Esophagus squamous epithelium (tissue), 4 donors: ENCODE measurements around the gene RPS2.

ENCODE experiments used
- POLR2A ChIP-seq, 4 donors: fragments of 450-650 bp; IDR thresholded peaks; one replicate each; pipeline ENCODE4 v1.6.1; 2017; ENCODE audit warnings: antibody characterized with exemption in 4 of 4, mild to moderate bottlenecking in 4 of 4, moderate library complexity in 3 of 4
- TF ChIP-seq, protein P1 (sequence below), 6 experiments: fragments of 450-650 bp in 4 of 6; fragments of 200-600 bp in 2 of 6; sonication (generic) in 2 of 6; IDR thresholded peaks; one replicate each; pipeline ENCODE4 v1.5.1; 2016 to 2019; ENCODE audit warnings: antibody characterized with exemption in 6 of 6, mild to moderate bottlenecking in 4 of 6, moderate library complexity in 4 of 6

DNA sequence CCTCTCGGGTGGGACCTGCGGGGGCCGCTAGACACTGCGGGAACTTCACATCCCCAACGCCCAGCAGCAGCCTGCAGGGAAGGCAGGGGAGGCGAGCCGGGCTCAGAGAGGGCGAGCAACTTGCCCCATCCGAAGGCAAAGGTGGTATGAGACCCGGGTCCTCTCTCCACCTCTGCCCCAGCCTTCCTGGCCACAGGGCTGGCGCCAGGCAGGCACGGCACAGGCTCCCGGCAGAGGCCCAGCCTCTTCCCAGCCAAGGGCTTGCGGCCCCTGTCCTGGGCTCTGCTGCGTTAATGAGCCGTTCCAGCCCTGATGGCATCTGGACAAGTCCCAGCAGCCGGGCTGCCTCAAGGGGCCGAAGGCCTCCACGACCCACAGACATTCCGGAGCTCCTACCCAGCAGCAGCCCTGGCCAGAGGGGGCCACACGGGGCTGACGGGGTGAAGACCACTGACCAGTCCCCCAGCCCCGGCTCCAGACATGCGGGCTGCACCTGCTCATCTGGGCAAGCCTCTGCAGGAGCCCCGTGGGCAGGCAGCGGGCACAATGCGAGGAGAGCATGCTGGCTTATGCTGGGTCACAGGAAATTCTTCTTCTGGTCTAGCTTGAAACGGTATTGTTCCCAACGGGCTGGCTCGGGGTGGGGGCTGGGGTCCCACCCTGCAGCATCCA is 45.2 kb downstream of the RPS2 start:
- TF ChIP-seq POLR2A (IDR thresholded peaks at IDR 0.05) = no peak
- TF ChIP-seq, protein P1, sequence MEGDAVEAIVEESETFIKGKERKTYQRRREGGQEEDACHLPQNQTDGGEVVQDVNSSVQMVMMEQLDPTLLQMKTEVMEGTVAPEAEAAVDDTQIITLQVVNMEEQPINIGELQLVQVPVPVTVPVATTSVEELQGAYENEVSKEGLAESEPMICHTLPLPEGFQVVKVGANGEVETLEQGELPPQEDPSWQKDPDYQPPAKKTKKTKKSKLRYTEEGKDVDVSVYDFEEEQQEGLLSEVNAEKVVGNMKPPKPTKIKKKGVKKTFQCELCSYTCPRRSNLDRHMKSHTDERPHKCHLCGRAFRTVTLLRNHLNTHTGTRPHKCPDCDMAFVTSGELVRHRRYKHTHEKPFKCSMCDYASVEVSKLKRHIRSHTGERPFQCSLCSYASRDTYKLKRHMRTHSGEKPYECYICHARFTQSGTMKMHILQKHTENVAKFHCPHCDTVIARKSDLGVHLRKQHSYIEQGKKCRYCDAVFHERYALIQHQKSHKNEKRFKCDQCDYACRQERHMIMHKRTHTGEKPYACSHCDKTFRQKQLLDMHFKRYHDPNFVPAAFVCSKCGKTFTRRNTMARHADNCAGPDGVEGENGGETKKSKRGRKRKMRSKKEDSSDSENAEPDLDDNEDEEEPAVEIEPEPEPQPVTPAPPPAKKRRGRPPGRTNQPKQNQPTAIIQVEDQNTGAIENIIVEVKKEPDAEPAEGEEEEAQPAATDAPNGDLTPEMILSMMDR (IDR thresholded peaks at IDR 0.05) = no peak
